ENCODE results near the gene BPIFB6. TPM values are rescaled to one million over a fixed set of nuclear protein-coding genes. Genes with fewer than 3 reads are reported as not detected.

The BPIFB6 gene
- total RNA-seq, 1 donor: not detected

GRCh38 chr20:33046412-33046811 is 15.0 kb downstream of the BPIFB6 start:
- no peak overlapping the region for H3K4me2 ChIP-seq (ENCODE audit: insufficient read depth, low read length)
- H3K4me3 ChIP-seq (ENCODE audit: insufficient read depth, low read length): no peak overlapping the region
- H3K79me2 ChIP-seq (ENCODE audit: insufficient read depth, low read length): no peaks in the 10 kb centered on the region
- no peaks in the 10 kb centered on the region for H3K4me1 ChIP-seq (ENCODE audit: insufficient read depth, low read length)
- H4K20me1 ChIP-seq (ENCODE audit: insufficient read depth, low read length): no peaks in the 10 kb centered on the region
- no peaks in the 10 kb centered on the region for H3K9me3 ChIP-seq (ENCODE audit: low read depth, low read length)
- TF ChIP-seq CTCF (IDR thresholded peaks at IDR 0.05; ENCODE audit: extremely low read depth, low read depth, low read length): no peak
- no peaks in the 10 kb centered on the region for H3K27me3 ChIP-seq (ENCODE audit: insufficient read depth, low read length)
- peak; percentile 41 for DNase-seq (ENCODE audit: insufficient read length, low spot score, missing footprints)
- no peak overlapping the region for H3K27ac ChIP-seq (ENCODE audit: low read depth, low read length)
- no peak overlapping the region for H2AFZ ChIP-seq (ENCODE audit: low read length)
- no peaks in the 10 kb centered on the region for H3K36me3 ChIP-seq (ENCODE audit: insufficient read depth, low read length)

GRCh38 chr20:33051333-33051732 is 19.9 kb downstream of the BPIFB6 start:
- TF ChIP-seq CTCF (IDR thresholded peaks at IDR 0.05; ENCODE audit: extremely low read depth, low read depth, low read length): no peak
- no peak overlapping the region for H3K4me3 ChIP-seq (ENCODE audit: insufficient read depth, low read length)
- no peak overlapping the region for H2AFZ ChIP-seq (ENCODE audit: low read length)
- no peak overlapping the region for H3K4me2 ChIP-seq (ENCODE audit: insufficient read depth, low read length)
- H3K27me3 ChIP-seq (ENCODE audit: insufficient read depth, low read length): no peaks in the 10 kb centered on the region
- no peaks in the 10 kb centered on the region for H3K9me3 ChIP-seq (ENCODE audit: low read depth, low read length)
- no peaks in the 10 kb centered on the region for H3K36me3 ChIP-seq (ENCODE audit: insufficient read depth, low read length)
- no peak for DNase-seq (ENCODE audit: insufficient read length, low spot score, missing footprints)
- no peaks in the 10 kb centered on the region for H3K4me1 ChIP-seq (ENCODE audit: insufficient read depth, low read length)
- no peaks in the 10 kb centered on the region for H3K79me2 ChIP-seq (ENCODE audit: insufficient read depth, low read length)
- no peak overlapping the region for H3K27ac ChIP-seq (ENCODE audit: low read depth, low read length)
- H4K20me1 ChIP-seq (ENCODE audit: insufficient read depth, low read length): no peaks in the 10 kb centered on the region

- DNase-seq (ENCODE audit: insufficient read length, low spot score, missing footprints): no peak
- no peak within 1 kb of the TSS for H3K4me2 ChIP-seq (ENCODE audit: insufficient read depth, low read length)
- H3K4me1 ChIP-seq (ENCODE audit: insufficient read depth, low read length): no peaks in the 10 kb centered on the region
- no peaks in the 10 kb centered on the region for H4K20me1 ChIP-seq (ENCODE audit: insufficient read depth, low read length)
- no peaks in the 10 kb centered on the region for H3K79me2 ChIP-seq (ENCODE audit: insufficient read depth, low read length)
- no peak within 1 kb of the TSS for H3K27ac ChIP-seq (ENCODE audit: low read depth, low read length)
- no peaks in the 10 kb centered on the region for H3K9me3 ChIP-seq (ENCODE audit: low read depth, low read length)
- H3K4me3 ChIP-seq (ENCODE audit: insufficient read depth, low read length): no peak within 1 kb of the TSS
- no peak within 1 kb of the TSS for H2AFZ ChIP-seq (ENCODE audit: low read length)
- H3K27me3 ChIP-seq (ENCODE audit: insufficient read depth, low read length): no peaks in the 10 kb centered on the region
- no peaks in the 10 kb centered on the region for H3K36me3 ChIP-seq (ENCODE audit: insufficient read depth, low read length)
- TF ChIP-seq CTCF (IDR thresholded peaks at IDR 0.05; ENCODE audit: extremely low read depth, low read depth, low read length): no peak
Observed at GRCh38 chr20:33053291-33054106, 22.1 kb downstream of the BPIFB6 start, which contains the start of gene BPIFB3. BPIFB3 (plus strand) TSS chr20:33053903; CDS start chr20:33055436, 1,533 bp downstream.

GRCh38 chr20:33054381-33054780 is 22.9 kb downstream of the BPIFB6 start:
- Histone ChIP-seq H3K4me2 (ENCODE audit: insufficient read depth, low read length) (no peak overlapping the region), H3K27ac (ENCODE audit: low read depth, low read length) (no peak overlapping the region), H3K4me3 (ENCODE audit: insufficient read depth, low read length) (no peak overlapping the region), H4K20me1 (ENCODE audit: insufficient read depth, low read length) (no peaks in the 10 kb centered on the region), H3K79me2 (ENCODE audit: insufficient read depth, low read length) (no peaks in the 10 kb centered on the region), H3K27me3 (ENCODE audit: insufficient read depth, low read length) (no peaks in the 10 kb centered on the region), H3K9me3 (ENCODE audit: low read depth, low read length) (no peaks in the 10 kb centered on the region), H2AFZ (ENCODE audit: low read length) (no peak overlapping the region), H3K4me1 (ENCODE audit: insufficient read depth, low read length) (no peaks in the 10 kb centered on the region), H3K36me3 (ENCODE audit: insufficient read depth, low read length) (no peaks in the 10 kb centered on the region)
- DNase-seq (ENCODE audit: insufficient read length, low spot score, missing footprints): no peak
- no peak for TF ChIP-seq CTCF (IDR thresholded peaks at IDR 0.05; ENCODE audit: extremely low read depth, low read depth, low read length)

Data from osteoblast (primary cell).